GM18511 (cell line): Measurements from ENCODE around the gene CCDC141.

Experiments
- ATAC-seq: cut with Tn5 transposase; IDR thresholded peaks from one replicate; pipeline ENCODE4 v1.9.1; 2021; ENCODE audit warnings: mild to moderate bottlenecking, moderate library complexity; ENCODE audit not compliant: unreplicated experiment

Gene CCDC141

GRCh38 chr2:178874529-178875240, 175.3 kb downstream of the CCDC141 start:
- no peak for ATAC-seq

- no peak for ATAC-seq
Observed at GRCh38 chr2:178873912-178874311, 176.0 kb downstream of the CCDC141 start.

- no peak for ATAC-seq
Observed at GRCh38 chr2:178871536-178871935, 178.4 kb downstream of the CCDC141 start.

GRCh38 chr2:178870703-178871102, 179.2 kb downstream of the CCDC141 start:
- ATAC-seq = no peak

- ATAC-seq = no peak
Observed at GRCh38 chr2:178865999-178866398, 183.9 kb downstream of the CCDC141 start.

- no peak for ATAC-seq
Observed at GRCh38 chr2:178865146-178865936, 184.6 kb downstream of the CCDC141 start.

GRCh38 chr2:178863856-178864620, 185.9 kb downstream of the CCDC141 start:
- no peak for ATAC-seq

- ATAC-seq = no peak
Observed at GRCh38 chr2:178863130-178863855, 186.6 kb downstream of the CCDC141 start.

- no peak for ATAC-seq
Observed at GRCh38 chr2:178860551-178860950, 189.4 kb downstream of the CCDC141 start.

GRCh38 chr2:178859730-178860129, 190.2 kb downstream of the CCDC141 start:
- ATAC-seq = no peak

- ATAC-seq = no peak
Observed at GRCh38 chr2:178858896-178859625, 190.9 kb downstream of the CCDC141 start.

GRCh38 chr2:178855151-178855550, 194.8 kb downstream of the CCDC141 start:
- ATAC-seq = no peak

- no peak for ATAC-seq
Observed at GRCh38 chr2:178848335-178848734, 201.6 kb downstream of the CCDC141 start.

GRCh38 chr2:178846458-178846802, 203.5 kb downstream of the CCDC141 start:
- no peak for ATAC-seq

GRCh38 chr2:178845566-178846457, 204.1 kb downstream of the CCDC141 start:
- ATAC-seq = no peak

- ATAC-seq = no peak
Observed at GRCh38 chr2:178844701-178845100, 205.2 kb downstream of the CCDC141 start.

GRCh38 chr2:178844269-178844668, 205.7 kb downstream of the CCDC141 start:
- no peak for ATAC-seq

- ATAC-seq = no peak
Observed at GRCh38 chr2:178843697-178844096, 206.2 kb downstream of the CCDC141 start.

GRCh38 chr2:178836807-178837206, 213.1 kb downstream of the CCDC141 start:
- ATAC-seq = no peak
